ENCODE results near the gene IFITM10. TPM values are rescaled to one million over a fixed set of nuclear protein-coding genes. Genes with fewer than 3 reads are reported as not detected.

The IFITM10 gene
- total and polyA plus RNA-seq, 2 donors from 2014 or later, result 2.3 to 6.4 TPM

DNA sequence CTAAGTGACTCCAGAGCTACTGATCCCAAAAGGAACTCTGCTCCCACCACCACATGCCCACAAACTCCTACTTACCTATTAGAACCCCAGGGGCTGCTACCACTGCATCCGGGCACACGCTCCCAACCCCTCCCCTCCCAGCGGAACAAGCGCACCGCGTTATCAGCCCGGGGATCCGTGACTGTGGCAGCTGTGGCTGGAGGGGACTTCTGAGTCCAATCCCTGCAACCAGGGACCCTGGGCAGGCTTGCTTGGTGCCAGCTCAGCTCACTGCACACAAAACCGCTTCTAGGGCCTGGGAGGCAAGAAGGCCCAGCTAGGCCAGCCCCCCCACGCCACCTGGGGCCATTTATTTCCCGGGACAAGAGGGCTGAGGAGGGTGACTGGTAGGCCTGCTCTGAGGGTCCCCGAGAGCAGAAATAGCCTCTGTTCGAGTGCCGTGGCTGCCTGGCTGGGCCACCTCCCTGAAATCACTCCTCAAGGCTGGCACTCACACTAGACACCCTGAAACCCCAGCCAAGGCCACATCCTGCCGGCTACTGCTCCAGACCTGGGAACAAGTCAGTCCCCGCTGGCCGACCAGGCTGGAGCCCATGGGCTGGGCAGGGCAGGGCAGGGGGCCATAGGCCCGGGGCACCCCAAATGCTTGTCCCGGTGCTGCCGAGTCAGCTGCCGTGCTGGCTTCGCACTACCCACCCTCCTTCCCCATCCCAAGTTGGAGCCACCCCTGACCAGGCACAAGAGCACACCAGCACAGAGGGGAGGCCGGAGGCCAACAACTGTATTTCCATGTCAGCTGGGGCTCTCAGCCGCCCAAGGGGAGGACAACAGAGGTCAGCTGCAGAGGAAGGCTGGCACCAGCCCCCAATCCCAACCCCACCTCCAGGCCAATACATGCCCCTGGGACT, 1.9 kb upstream of the IFITM10 start:
- DNase-seq (peak in 1 of 5 donors; percentile 17), FAIRE-seq (no peak)
- Histone ChIP-seq H3K27ac (ENCODE audit: low read depth in 2 of 2, low read length in 2 of 2) (peak overlapping the region in 1 of 2 donors; percentile 55), H3K9me3 (ENCODE audit: control insufficient read depth in 2 of 3, insufficient read depth in 1 of 3, low read length in 3 of 3) (no peaks in the 10 kb centered on the region), H3K27me3 (ENCODE audit: control insufficient read depth, insufficient read depth, low read length) (peaks cover 2% of the 10 kb centered on the region), H3K4me1 (ENCODE audit: control insufficient read depth in 2 of 3, insufficient read depth in 2 of 3, low read depth in 1 of 3, low read length in 3 of 3) (peaks cover 0 to 50% (median 4%) of the 10 kb centered on the region in 3 donors), H3K36me3 (ENCODE audit: control insufficient read depth in 2 of 3, insufficient read depth in 3 of 3, low read length in 3 of 3) (peaks cover 0 to 38% (median 5%) of the 10 kb centered on the region in 3 donors), H3K4me3 (ENCODE audit: low read length in 3 of 3) (no peak overlapping the region), H3K9ac (ENCODE audit: low read length in 3 of 3) (peak overlapping the region in 1 of 3 donors; percentile 40)
- TF ChIP-seq, protein P1, sequence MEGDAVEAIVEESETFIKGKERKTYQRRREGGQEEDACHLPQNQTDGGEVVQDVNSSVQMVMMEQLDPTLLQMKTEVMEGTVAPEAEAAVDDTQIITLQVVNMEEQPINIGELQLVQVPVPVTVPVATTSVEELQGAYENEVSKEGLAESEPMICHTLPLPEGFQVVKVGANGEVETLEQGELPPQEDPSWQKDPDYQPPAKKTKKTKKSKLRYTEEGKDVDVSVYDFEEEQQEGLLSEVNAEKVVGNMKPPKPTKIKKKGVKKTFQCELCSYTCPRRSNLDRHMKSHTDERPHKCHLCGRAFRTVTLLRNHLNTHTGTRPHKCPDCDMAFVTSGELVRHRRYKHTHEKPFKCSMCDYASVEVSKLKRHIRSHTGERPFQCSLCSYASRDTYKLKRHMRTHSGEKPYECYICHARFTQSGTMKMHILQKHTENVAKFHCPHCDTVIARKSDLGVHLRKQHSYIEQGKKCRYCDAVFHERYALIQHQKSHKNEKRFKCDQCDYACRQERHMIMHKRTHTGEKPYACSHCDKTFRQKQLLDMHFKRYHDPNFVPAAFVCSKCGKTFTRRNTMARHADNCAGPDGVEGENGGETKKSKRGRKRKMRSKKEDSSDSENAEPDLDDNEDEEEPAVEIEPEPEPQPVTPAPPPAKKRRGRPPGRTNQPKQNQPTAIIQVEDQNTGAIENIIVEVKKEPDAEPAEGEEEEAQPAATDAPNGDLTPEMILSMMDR (IDR thresholded peaks at IDR 0.05; ENCODE audit: borderline replicate concordance, extremely low read depth, insufficient read depth), result no peak
- intact Hi-C loops (cut with DNase I), result no loop called here

- peaks cover 2% of the 10 kb centered on the region for H3K27me3 ChIP-seq (ENCODE audit: control insufficient read depth, insufficient read depth, low read length)
- intact Hi-C loops (cut with DNase I), result no loop called here
- DNase-seq (peak in 1 of 5 donors; percentile 20), FAIRE-seq (no peak)
- peak overlapping the region in 1 of 2 donors; percentile 15 for H3K27ac ChIP-seq (ENCODE audit: low read depth in 2 of 2, low read length in 2 of 2)
- H3K9me3 ChIP-seq (ENCODE audit: control insufficient read depth in 2 of 3, insufficient read depth in 1 of 3, low read length in 3 of 3), result no peaks in the 10 kb centered on the region
- H3K4me1 ChIP-seq (ENCODE audit: control insufficient read depth in 2 of 3, insufficient read depth in 2 of 3, low read depth in 1 of 3, low read length in 3 of 3), result peaks cover 0 to 42% (median 4%) of the 10 kb centered on the region in 3 donors
- H3K9ac ChIP-seq (ENCODE audit: low read length in 3 of 3), result no peak overlapping the region
- H3K36me3 ChIP-seq (ENCODE audit: control insufficient read depth in 2 of 3, insufficient read depth in 3 of 3, low read length in 3 of 3), result peaks cover 0 to 33% (median 5%) of the 10 kb centered on the region in 3 donors
- no peak overlapping the region for H3K4me3 ChIP-seq (ENCODE audit: low read length in 3 of 3)
- TF ChIP-seq, protein P1 (IDR thresholded peaks at IDR 0.05; ENCODE audit: borderline replicate concordance, extremely low read depth, insufficient read depth), result no peak
Observed at GRCh38 chr11:1751531-1751921, 1.1 kb upstream of the IFITM10 start.

GRCh38 chr11:1750840-1751530, 590 bp upstream of the IFITM10 start:
- peaks cover 2 to 28% (median 7%) of the 10 kb centered on the region in 3 donors for H3K36me3 ChIP-seq (ENCODE audit: control insufficient read depth in 2 of 3, insufficient read depth in 3 of 3, low read length in 3 of 3)

More at GRCh38 chr11:1750840-1751530, 590 bp upstream of the IFITM10 start:
- intact Hi-C loops (cut with DNase I), result no loop called here
- TF ChIP-seq, protein P1 (IDR thresholded peaks at IDR 0.05; ENCODE audit: borderline replicate concordance, extremely low read depth, insufficient read depth), result no peak
- Histone ChIP-seq H3K9me3 (ENCODE audit: control insufficient read depth in 2 of 3, insufficient read depth in 1 of 3, low read length in 3 of 3) (no peaks in the 10 kb centered on the region), H3K4me1 (ENCODE audit: control insufficient read depth in 2 of 3, insufficient read depth in 2 of 3, low read depth in 1 of 3, low read length in 3 of 3) (peaks cover 0 to 41% (median under 1%) of the 10 kb centered on the region in 3 donors), H3K4me3 (ENCODE audit: low read length in 3 of 3) (no peak overlapping the region), H3K9ac (ENCODE audit: low read length in 3 of 3) (no peak overlapping the region), H3K27ac (ENCODE audit: low read depth in 2 of 2, low read length in 2 of 2) (peak overlapping the region; percentile 63 to 65), H3K27me3 (ENCODE audit: control insufficient read depth, insufficient read depth, low read length) (peaks cover 2% of the 10 kb centered on the region)
- DNase-seq, result no peak
- no peak for FAIRE-seq

Measured in kidney (tissue), 14 donors.